SH-SY5Y (cell line): ENCODE data around the gene PYM1.

Source experiments
- GATA2 ChIP-seq: IDR thresholded peaks from 2 replicates; pipeline ENCODE4 v1.6.1; 2011; ENCODE audit warnings: mild to moderate bottlenecking, low read depth, low read length
- GATA3 ChIP-seq: IDR thresholded peaks from 2 replicates; pipeline ENCODE4 v1.6.1; 2011; ENCODE audit warnings: low read depth, mild to moderate bottlenecking, low read length, moderate library complexity

GRCh38 chr12:55929306-55929791, 1.7 kb upstream of the PYM1 start:
- TF ChIP-seq GATA2 (no peak), GATA3 (no peak)
